Measurements from ENCODE around the gene TCF7L1. TPM values are rescaled to one million over a fixed set of nuclear protein-coding genes. Genes with fewer than 3 reads are reported as not detected.

The TCF7L1 gene
- total RNA-seq, 2 experiments from 2014 or later = not detected

DNA sequence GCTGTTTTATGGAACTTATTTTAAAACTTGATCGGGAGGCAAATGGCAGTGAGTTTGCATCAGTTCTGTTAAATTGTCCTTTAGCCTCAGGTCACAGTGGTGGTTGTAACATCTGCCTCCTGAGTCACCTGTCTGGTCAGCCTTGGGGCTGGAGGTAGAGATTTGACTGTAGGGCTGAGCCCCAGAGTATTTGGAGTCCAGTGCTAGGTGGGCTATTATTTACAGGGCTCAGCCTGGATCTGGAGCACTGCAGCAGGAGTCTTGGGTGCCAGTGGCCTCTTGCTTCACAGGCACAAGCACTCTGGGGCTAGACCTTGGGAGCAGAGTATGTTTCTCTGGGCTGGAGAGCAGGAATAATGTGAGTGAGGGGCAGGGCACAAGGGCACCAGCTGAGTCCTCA is 32.8 kb downstream of the TCF7L1 start:
- no peak for DNase-seq (ENCODE audit: low spot score)
- Histone ChIP-seq H3K27ac (ENCODE audit: low read depth, low read length, poor library complexity, severe bottlenecking) (no peak overlapping the region), H2AFZ (ENCODE audit: low read length) (no peak overlapping the region), H3K36me3 (ENCODE audit: insufficient read depth, low read length) (no peaks in the 10 kb centered on the region), H3K9me2 (ENCODE audit: insufficient read depth, low read length) (no peaks in the 10 kb centered on the region), H3K9me3 (ENCODE audit: low read length) (peaks cover 7% of the 10 kb centered on the region; the same call in 1 of the 2 replicates), H3K4me2 (ENCODE audit: low read length) (no peak overlapping the region), H3K4me1 (ENCODE audit: insufficient read depth, low read length, poor library complexity, severe bottlenecking) (no peaks in the 10 kb centered on the region), H3K79me2 (ENCODE audit: insufficient read depth, low read depth, low read length) (no peaks in the 10 kb centered on the region), H3K4me3 (ENCODE audit: low read depth, low read length, poor library complexity, severe bottlenecking) (no peak overlapping the region), H4K20me1 (ENCODE audit: insufficient read depth, low read length) (no peaks in the 10 kb centered on the region)
- POLR2A ChIA-PET = no interaction called here
- CTCF ChIA-PET (ENCODE audit: unreplicated experiment) = no interaction called here
- TF ChIP-seq EZH2phosphoT487 (IDR thresholded peaks at IDR 0.05; ENCODE audit: borderline replicate concordance, low read depth, low read length) (no peak), CTCF (conservative IDR thresholded peaks at IDR 0.05; ENCODE audit: low read length) (no peak)
- no TSS peak for BruUV-seq (replicated peaks)
- intact Hi-C loops (cut with micrococcal nuclease; ENCODE audit: unreplicated experiment) = no loop called here

DNA sequence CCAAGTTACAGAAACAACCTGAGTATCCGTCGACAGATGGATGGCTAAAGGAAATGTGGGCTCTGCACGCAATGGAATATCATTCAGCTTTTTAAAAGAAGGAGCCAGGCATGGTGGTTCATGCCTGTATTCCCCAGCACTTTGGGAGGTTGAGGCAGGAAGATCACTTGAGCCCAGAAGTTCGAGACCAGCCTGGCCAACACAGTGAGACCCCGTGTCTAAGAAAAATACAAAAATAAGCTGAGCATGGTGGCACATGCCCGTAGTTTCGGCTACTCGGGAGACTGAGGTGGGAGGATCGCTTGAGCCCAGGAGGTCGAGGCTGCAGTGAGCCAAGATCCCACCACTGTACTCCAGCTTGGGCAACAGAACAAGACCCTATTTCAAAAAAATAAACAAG is 34.3 kb downstream of the TCF7L1 start:
- ChIA-PET POLR2A (no interaction called here), CTCF (ENCODE audit: unreplicated experiment) (no interaction called here)
- no peak overlapping the region for H2AFZ ChIP-seq (ENCODE audit: low read length)
- intact Hi-C loops (cut with micrococcal nuclease; ENCODE audit: unreplicated experiment) = no loop called here
- H3K79me2 ChIP-seq (ENCODE audit: insufficient read depth, low read depth, low read length) = no peaks in the 10 kb centered on the region
- no peaks in the 10 kb centered on the region for H3K4me1 ChIP-seq (ENCODE audit: insufficient read depth, low read length, poor library complexity, severe bottlenecking)
- no peak overlapping the region for H3K27ac ChIP-seq (ENCODE audit: low read depth, low read length, poor library complexity, severe bottlenecking)
- H3K36me3 ChIP-seq (ENCODE audit: insufficient read depth, low read length) = no peaks in the 10 kb centered on the region
- H3K9me3 ChIP-seq (ENCODE audit: low read length) = peaks cover 7% of the 10 kb centered on the region; the same call in 1 of the 2 replicates
- no peak for DNase-seq (ENCODE audit: low spot score)
- no peak for TF ChIP-seq CTCF (conservative IDR thresholded peaks at IDR 0.05; ENCODE audit: low read length)
- no peak for TF ChIP-seq EZH2phosphoT487 (IDR thresholded peaks at IDR 0.05; ENCODE audit: borderline replicate concordance, low read depth, low read length)
- no peaks in the 10 kb centered on the region for H4K20me1 ChIP-seq (ENCODE audit: insufficient read depth, low read length)
- no TSS peak for BruUV-seq (replicated peaks)
- H3K9me2 ChIP-seq (ENCODE audit: insufficient read depth, low read length) = no peaks in the 10 kb centered on the region
- H3K4me3 ChIP-seq (ENCODE audit: low read depth, low read length, poor library complexity, severe bottlenecking) = no peak overlapping the region
- no peak overlapping the region for H3K4me2 ChIP-seq (ENCODE audit: low read length)

DNA sequence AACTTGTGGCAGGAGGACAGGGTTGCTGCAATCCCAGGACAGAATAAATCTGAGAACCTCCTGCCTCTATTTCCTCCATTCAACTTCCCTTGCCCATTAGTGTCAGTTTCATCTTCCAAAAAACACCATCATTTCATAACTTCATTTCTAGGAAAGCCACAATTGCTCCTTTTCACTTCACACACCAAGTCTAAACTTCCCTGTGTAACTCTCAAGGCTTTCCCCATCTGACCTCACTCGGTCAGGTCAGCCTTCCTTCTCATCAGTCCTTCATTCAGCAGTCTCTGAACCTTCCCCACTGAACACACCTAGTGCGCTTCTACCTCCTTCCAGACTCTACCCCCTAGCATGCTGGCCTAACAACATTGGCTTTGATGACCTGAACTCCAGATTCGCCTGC is 35.8 kb downstream of the TCF7L1 start:
- TF ChIP-seq EZH2phosphoT487 (IDR thresholded peaks at IDR 0.05; ENCODE audit: borderline replicate concordance, low read depth, low read length) (no peak), CTCF (conservative IDR thresholded peaks at IDR 0.05; ENCODE audit: low read length) (no peak)
- Histone ChIP-seq H3K4me3 (ENCODE audit: low read depth, low read length, poor library complexity, severe bottlenecking) (no peak overlapping the region), H3K27ac (ENCODE audit: low read depth, low read length, poor library complexity, severe bottlenecking) (no peak overlapping the region), H3K4me1 (ENCODE audit: insufficient read depth, low read length, poor library complexity, severe bottlenecking) (no peaks in the 10 kb centered on the region), H4K20me1 (ENCODE audit: insufficient read depth, low read length) (no peaks in the 10 kb centered on the region), H2AFZ (ENCODE audit: low read length) (no peak overlapping the region), H3K36me3 (ENCODE audit: insufficient read depth, low read length) (no peaks in the 10 kb centered on the region), H3K79me2 (ENCODE audit: insufficient read depth, low read depth, low read length) (no peaks in the 10 kb centered on the region), H3K4me2 (ENCODE audit: low read length) (no peak overlapping the region), H3K9me2 (ENCODE audit: insufficient read depth, low read length) (no peaks in the 10 kb centered on the region), H3K9me3 (ENCODE audit: low read length) (peaks cover 7% of the 10 kb centered on the region; the same call in 1 of the 2 replicates)
- ChIA-PET CTCF (ENCODE audit: unreplicated experiment) (no interaction called here), POLR2A (no interaction called here)
- BruUV-seq (replicated peaks) = no TSS peak
- intact Hi-C loops (cut with micrococcal nuclease; ENCODE audit: unreplicated experiment) = no loop called here
- DNase-seq (ENCODE audit: low spot score) = no peak

Data from OCI-LY7 (cell line).